ENCODE measurements around the gene PANK2.
"Not testable (repeated sequence)": the region's sequence is repeated elsewhere in the genome, so short reads cannot be mapped to it uniquely, and the experiment has no call there.

- not testable (repeated sequence) for TF ChIP-seq REST (IDR thresholded peaks at IDR 0.05; ENCODE audit: low read depth); CTCF (IDR thresholded peaks at IDR 0.05 in 2 of 3, conservative IDR thresholded peaks at IDR 0.05 in 1 of 3; ENCODE audit: borderline replicate concordance in 1 of 3, insufficient read depth in 1 of 3, low read depth in 2 of 3, low read length in 2 of 3); SP1 (IDR thresholded peaks at IDR 0.05; ENCODE audit: low read depth); POLR2A (IDR thresholded peaks at IDR 0.05; ENCODE audit: borderline replicate concordance, extremely low read depth, insufficient read depth, insufficient read length); RAD21 (IDR thresholded peaks at IDR 0.05; ENCODE audit: low read depth); YY1 (IDR thresholded peaks at IDR 0.05; ENCODE audit: extremely low read depth, insufficient replicate concordance, low read depth, low read length); ATF3 (IDR thresholded peaks at IDR 0.05); SIN3A (IDR thresholded peaks at IDR 0.05; ENCODE audit: low read depth); CEBPB (IDR thresholded peaks at IDR 0.05; ENCODE audit: low read depth); POLR2AphosphoS5 (IDR thresholded peaks at IDR 0.05; ENCODE audit: low read depth, low read length)
These were observed 57.5 kb downstream of the PANK2 start for GRCh38 chr20:3946666-3947065.
